GM08714 (cell line): Measurements from ENCODE around the gene TSPAN6.

ENCODE experiments used
- H3K4me3 ChIP-seq: fragments of 200-500 bp; sonication (Bioruptor generic); 2 replicates; pipeline ENCODE4 v1.5.1; 2014; ENCODE audit warnings: mild to moderate bottlenecking, low read length, inconsistent platforms
- ZNF274 ChIP-seq: IDR thresholded peaks from 2 replicates; pipeline ENCODE4 v1.6.1; 2012; ENCODE audit warnings: mild to moderate bottlenecking, low read depth, low read length

Gene TSPAN6

GRCh38 chrX:100636321-100636991, at the start of gene TSPAN6:
TSPAN6 (minus strand) TSS chrX:100636806; CDS start chrX:100636694, 112 bp downstream.
- H3K4me3 ChIP-seq = peak within 1 kb of the TSS; percentile 0
- no peak for TF ChIP-seq ZNF274

- no peak for TF ChIP-seq ZNF274
- H3K4me3 ChIP-seq = no peak overlapping the region
Observed at GRCh38 chrX:100685997-100686305, 49.3 kb upstream of the TSPAN6 start.

- no peak overlapping the region for H3K4me3 ChIP-seq
- TF ChIP-seq ZNF274 = no peak
Observed at GRCh38 chrX:100685284-100685996, 48.8 kb upstream of the TSPAN6 start.

GRCh38 chrX:100682939-100683338, 46.3 kb upstream of the TSPAN6 start:
- TF ChIP-seq ZNF274 = no peak

GRCh38 chrX:100681599-100681998, 45.0 kb upstream of the TSPAN6 start:
- no peak for TF ChIP-seq ZNF274
- H3K4me3 ChIP-seq = no peak overlapping the region

More at GRCh38 chrX:100682939-100683338, 46.3 kb upstream of the TSPAN6 start:
- no peak overlapping the region for H3K4me3 ChIP-seq

GRCh38 chrX:100680756-100681155, 44.1 kb upstream of the TSPAN6 start:
- no peak overlapping the region for H3K4me3 ChIP-seq
- TF ChIP-seq ZNF274 = no peak

GRCh38 chrX:100677611-100678181, 41.1 kb upstream of the TSPAN6 start:
- TF ChIP-seq ZNF274 = no peak

GRCh38 chrX:100674705-100675104, 38.1 kb upstream of the TSPAN6 start:
- H3K4me3 ChIP-seq = no peak overlapping the region
- no peak for TF ChIP-seq ZNF274

More at GRCh38 chrX:100677611-100678181, 41.1 kb upstream of the TSPAN6 start:
- H3K4me3 ChIP-seq = no peak overlapping the region

GRCh38 chrX:100673397-100673953, 36.9 kb upstream of the TSPAN6 start:
- H3K4me3 ChIP-seq = no peak overlapping the region
- TF ChIP-seq ZNF274 = no peak

GRCh38 chrX:100672966-100673365, 36.4 kb upstream of the TSPAN6 start:
- TF ChIP-seq ZNF274 = no peak
- no peak overlapping the region for H3K4me3 ChIP-seq

- H3K4me3 ChIP-seq = no peak overlapping the region
- TF ChIP-seq ZNF274 = no peak
Observed at GRCh38 chrX:100663642-100664041, 27.0 kb upstream of the TSPAN6 start.

- H3K4me3 ChIP-seq = no peak overlapping the region
- no peak for TF ChIP-seq ZNF274
Observed at GRCh38 chrX:100662796-100663195, 26.2 kb upstream of the TSPAN6 start.

- TF ChIP-seq ZNF274 = no peak
- H3K4me3 ChIP-seq = no peak overlapping the region
Observed at GRCh38 chrX:100662170-100662569, 25.6 kb upstream of the TSPAN6 start.

- no peak for TF ChIP-seq ZNF274
- no peak overlapping the region for H3K4me3 ChIP-seq
Observed at GRCh38 chrX:100659431-100660137, 23.0 kb upstream of the TSPAN6 start.
